ENCODE data around the gene TTLL12.

DNA sequence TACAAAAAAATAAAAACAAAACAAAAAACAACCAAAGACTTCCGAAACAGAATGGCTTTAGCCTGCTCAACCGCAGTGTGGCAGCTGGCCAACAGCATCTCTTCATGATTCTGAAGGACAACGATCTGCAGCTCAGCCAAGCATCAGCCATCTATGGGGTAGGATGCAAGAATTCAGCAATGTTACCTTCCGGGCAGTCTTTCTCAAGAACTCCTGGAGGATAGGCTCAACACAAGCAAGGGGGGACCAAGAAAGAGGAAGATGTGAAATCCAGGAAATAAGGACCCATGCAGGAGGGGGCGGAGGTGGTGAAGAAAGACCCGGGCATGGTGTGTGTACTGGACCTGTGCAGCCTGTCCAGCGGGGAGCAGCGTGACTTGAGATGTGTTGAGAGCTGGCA lies 39.1 kb downstream of the TTLL12 start:
- no peak for TF ChIP-seq POLR2A (IDR thresholded peaks at IDR 0.05; ENCODE audit: borderline replicate concordance, extremely low read depth, insufficient read depth, insufficient read length)
- no peak for TF ChIP-seq POLR2AphosphoS5 (IDR thresholded peaks at IDR 0.05; ENCODE audit: low read depth, low read length)

Measured in HCT116 (cell line).